Breast epithelium (tissue), 4 donors: ENCODE data around the gene ZNF467. TPM values are rescaled to one million over a fixed set of nuclear protein-coding genes. Genes with fewer than 3 reads are reported as not detected.

Source experiments
- DNase-seq, 2 donors: peaks; one replicate each; pipeline ENCODE4 v3.0.0-alpha.2; 2019; ENCODE audit warnings: low spot score in 2 of 2
- H3K27ac ChIP-seq, 2 donors: fragments of 200-600 bp; sonication (generic) in 1 of 2; one replicate each; pipeline ENCODE4 v1.5.1; 2016 to 2019; ENCODE audit warnings: mild to moderate bottlenecking in 1 of 2
- H3K27me3 ChIP-seq, 2 donors: fragments of 200-600 bp; sonication (generic) in 1 of 2; one replicate each; pipeline versions ENCODE4 v1.5.1 to v1.6.0; 2017 to 2019; ENCODE audit warnings: control low read depth in 1 of 2, mild to moderate bottlenecking in 1 of 2
- H3K36me3 ChIP-seq: fragments of 200-600 bp; one replicate; pipeline ENCODE4 v1.5.1; 2019
- H3K4me1 ChIP-seq, 2 donors: fragments of 200-600 bp; sonication (generic); one replicate each; pipeline ENCODE4 v1.5.1; 2016 to 2019; ENCODE audit warnings: control low read depth in 1 of 2
- H3K4me3 ChIP-seq, 3 donors: fragments of 200-600 bp; sonication (generic); 1 replicate in 2 of 3; 2 replicates in 1 of 3; pipeline ENCODE4 v1.5.1; 2016 to 2019; ENCODE audit warnings: mild to moderate bottlenecking in 3 of 3, moderate library complexity in 2 of 3
- H3K9me3 ChIP-seq, 2 donors: fragments of 200-600 bp; sonication (generic) in 1 of 2; one replicate each; pipeline ENCODE4 v1.5.1; 2016 to 2019; ENCODE audit warnings: control low read depth in 1 of 2
- CTCF ChIP-seq, 3 donors: fragments of 450-650 bp; IDR thresholded peaks; one replicate each; pipeline ENCODE4 v1.5.1; 2016 to 2017; ENCODE audit warnings: antibody characterized with exemption in 3 of 3, mild to moderate bottlenecking in 3 of 3, moderate library complexity in 3 of 3
- POLR2A ChIP-seq: fragments of 450-650 bp; IDR thresholded peaks from one replicate; pipeline ENCODE4 v1.6.1; 2016; ENCODE audit warnings: antibody characterized with exemption, mild to moderate bottlenecking, moderate library complexity
- POLR2AphosphoS5 ChIP-seq, 3 donors: sonication (generic); formaldehyde crosslinking; IDR thresholded peaks; one replicate each; pipeline ENCODE4 v1.6.1; 2017; ENCODE audit warnings: antibody characterized with exemption in 3 of 3
- intact Hi-C: fragments of 100-400 bp; cut with DNase I; formaldehyde crosslinking; loops from one replicate; pipeline ENCODE4 v1.15.1; 2023; ENCODE audit warnings: low total_unique reads
- total RNA-seq, 3 donors: library from RNA; depleted of rRNA; stranded (reverse); fragments of >200 nt; gene quantifications; one replicate each; pipeline ENCODE4 v1.1.0, GENCODE V29; 2016

The ZNF467 gene
- total RNA-seq, 3 donors from 2014 or later = 5.0 to 6.3 (median 5.9) TPM

- Histone ChIP-seq H3K9me3 (no peaks in the 10 kb centered on the region), H3K4me1 (no peaks in the 10 kb centered on the region), H3K27me3 (no peaks in the 10 kb centered on the region), H3K27ac (no peak overlapping the region), H3K36me3 (no peaks in the 10 kb centered on the region), H3K4me3 (no peak overlapping the region)
- intact Hi-C loops = no loop called here
- DNase-seq = no peak
- no peak for TF ChIP-seq POLR2AphosphoS5 (IDR thresholded peaks at IDR 0.05)
- TF ChIP-seq CTCF (IDR thresholded peaks at IDR 0.05) = no peak
- TF ChIP-seq POLR2A = no peak
Observed at GRCh38 chr7:149778327-149778637, 4.9 kb upstream of the ZNF467 start.

- intact Hi-C loops = no loop called here
- H3K9me3 ChIP-seq = no peaks in the 10 kb centered on the region
- no peak overlapping the region for H3K27ac ChIP-seq
- DNase-seq = no peak
- no peaks in the 10 kb centered on the region for H3K4me1 ChIP-seq
- H3K4me3 ChIP-seq = no peak overlapping the region
- TF ChIP-seq POLR2A (no peak), CTCF (IDR thresholded peaks at IDR 0.05) (no peak), POLR2AphosphoS5 (IDR thresholded peaks at IDR 0.05) (no peak)
- H3K36me3 ChIP-seq = no peaks in the 10 kb centered on the region
- no peaks in the 10 kb centered on the region for H3K27me3 ChIP-seq
Observed at GRCh38 chr7:149777551-149778326, 4.4 kb upstream of the ZNF467 start.

- no peaks in the 10 kb centered on the region for H3K4me1 ChIP-seq
- intact Hi-C loops = no loop called here
- H3K27me3 ChIP-seq = no peaks in the 10 kb centered on the region
- no peak for DNase-seq
- TF ChIP-seq POLR2A = no peak
- no peak for TF ChIP-seq POLR2AphosphoS5 (IDR thresholded peaks at IDR 0.05)
- no peak for TF ChIP-seq CTCF (IDR thresholded peaks at IDR 0.05)
- H3K4me3 ChIP-seq = no peak overlapping the region
- no peak overlapping the region for H3K27ac ChIP-seq
- no peaks in the 10 kb centered on the region for H3K36me3 ChIP-seq
- H3K9me3 ChIP-seq = no peaks in the 10 kb centered on the region
Observed at GRCh38 chr7:149776848-149777407, 3.5 kb upstream of the ZNF467 start.

GRCh38 chr7:149776289-149776688 is 2.9 kb upstream of the ZNF467 start:
- intact Hi-C loops = no loop called here
- Histone ChIP-seq H3K27me3 (no peaks in the 10 kb centered on the region), H3K4me1 (no peaks in the 10 kb centered on the region), H3K36me3 (no peaks in the 10 kb centered on the region), H3K27ac (peak overlapping the region in 1 of 2 donors; percentile 57), H3K4me3 (peak overlapping the region in 1 of 3 donors; percentile 35), H3K9me3 (no peaks in the 10 kb centered on the region)
- TF ChIP-seq POLR2A (no peak), CTCF (IDR thresholded peaks at IDR 0.05) (no peak), POLR2AphosphoS5 (IDR thresholded peaks at IDR 0.05) (no peak)
- DNase-seq = peak in 1 of 2 donors; percentile 43

- no peaks in the 10 kb centered on the region for H3K9me3 ChIP-seq
- intact Hi-C loops = no loop called here
- H3K4me3 ChIP-seq = no peak overlapping the region
- TF ChIP-seq CTCF (IDR thresholded peaks at IDR 0.05) = no peak
- no peak for TF ChIP-seq POLR2AphosphoS5 (IDR thresholded peaks at IDR 0.05)
- no peak for TF ChIP-seq POLR2A
- H3K4me1 ChIP-seq = no peaks in the 10 kb centered on the region
- no peak for DNase-seq
- no peak overlapping the region for H3K27ac ChIP-seq
- no peaks in the 10 kb centered on the region for H3K27me3 ChIP-seq
- H3K36me3 ChIP-seq = no peaks in the 10 kb centered on the region
Observed at GRCh38 chr7:149775176-149775556, 1.8 kb upstream of the ZNF467 start.
